ENCODE results near the gene NEDD4L. TPM values are rescaled to one million over a fixed set of nuclear protein-coding genes. Genes with fewer than 3 reads are reported as not detected.
A peak's percentile ranks its signal among the peaks of the same experiment; 100 is the strongest.

NEDD4L gene
- total RNA-seq, 3 donors from 2014 or later, result 161 to 309 (median 256) TPM

DNA sequence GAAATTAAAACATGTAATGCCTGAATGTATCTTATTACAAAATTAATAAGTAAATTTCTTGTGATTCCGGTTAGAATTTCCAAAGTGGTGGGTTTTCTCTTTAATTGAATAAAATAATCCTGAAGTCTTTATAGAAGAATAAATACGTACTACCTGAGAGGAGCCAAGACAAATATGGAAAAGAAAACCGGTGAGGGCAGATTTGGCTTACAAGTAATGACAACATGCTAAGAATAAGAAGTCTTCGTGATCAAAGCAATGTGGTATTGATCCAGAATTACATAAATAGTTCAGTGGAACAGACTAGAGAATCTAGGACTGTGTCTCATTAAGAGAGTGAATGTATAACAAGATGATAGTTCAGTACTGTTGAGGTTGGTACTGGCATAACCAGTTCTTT, 167.5 kb downstream of the NEDD4L start:
- no peak for DNase-seq
- H3K4me3 ChIP-seq, result no peak overlapping the region
- no peaks in the 10 kb centered on the region for H3K9me3 ChIP-seq
- H3K36me3 ChIP-seq (ENCODE audit: low read depth), result no peaks in the 10 kb centered on the region
- intact Hi-C loops (cut with DNase I, micrococcal nuclease), result no loop called here
- ATAC-seq, result no peak
- peaks cover 28% of the 10 kb centered on the region for H3K4me1 ChIP-seq (ENCODE audit: low read depth)
- TF ChIP-seq, protein P1, sequence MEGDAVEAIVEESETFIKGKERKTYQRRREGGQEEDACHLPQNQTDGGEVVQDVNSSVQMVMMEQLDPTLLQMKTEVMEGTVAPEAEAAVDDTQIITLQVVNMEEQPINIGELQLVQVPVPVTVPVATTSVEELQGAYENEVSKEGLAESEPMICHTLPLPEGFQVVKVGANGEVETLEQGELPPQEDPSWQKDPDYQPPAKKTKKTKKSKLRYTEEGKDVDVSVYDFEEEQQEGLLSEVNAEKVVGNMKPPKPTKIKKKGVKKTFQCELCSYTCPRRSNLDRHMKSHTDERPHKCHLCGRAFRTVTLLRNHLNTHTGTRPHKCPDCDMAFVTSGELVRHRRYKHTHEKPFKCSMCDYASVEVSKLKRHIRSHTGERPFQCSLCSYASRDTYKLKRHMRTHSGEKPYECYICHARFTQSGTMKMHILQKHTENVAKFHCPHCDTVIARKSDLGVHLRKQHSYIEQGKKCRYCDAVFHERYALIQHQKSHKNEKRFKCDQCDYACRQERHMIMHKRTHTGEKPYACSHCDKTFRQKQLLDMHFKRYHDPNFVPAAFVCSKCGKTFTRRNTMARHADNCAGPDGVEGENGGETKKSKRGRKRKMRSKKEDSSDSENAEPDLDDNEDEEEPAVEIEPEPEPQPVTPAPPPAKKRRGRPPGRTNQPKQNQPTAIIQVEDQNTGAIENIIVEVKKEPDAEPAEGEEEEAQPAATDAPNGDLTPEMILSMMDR (IDR thresholded peaks at IDR 0.05), result no peak

DNA sequence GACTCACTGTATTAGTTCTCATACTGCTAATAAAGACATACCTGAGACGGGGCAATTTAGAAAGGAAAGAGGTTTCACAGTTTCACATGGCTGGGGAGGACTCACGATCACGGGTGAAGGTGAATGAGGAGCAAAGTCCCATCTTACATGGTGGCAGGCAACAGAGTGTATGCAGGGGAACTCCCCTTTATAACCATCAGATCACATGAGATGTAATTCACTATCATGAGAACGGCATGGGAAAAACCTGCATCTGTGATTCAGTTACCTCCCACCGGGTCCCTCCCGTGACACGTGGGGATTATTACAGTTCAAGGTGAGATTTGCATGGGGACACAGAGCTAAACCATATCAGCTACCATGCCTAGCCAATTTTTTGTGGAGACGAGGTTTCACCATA, 168.2 kb downstream of the NEDD4L start:
- intact Hi-C loops (cut with DNase I, micrococcal nuclease), result no loop called here
- Histone ChIP-seq H3K9me3 (no peaks in the 10 kb centered on the region), H3K4me3 (no peak overlapping the region), H3K36me3 (ENCODE audit: low read depth) (no peaks in the 10 kb centered on the region), H3K4me1 (ENCODE audit: low read depth) (peaks cover 28% of the 10 kb centered on the region)
- DNase-seq, result no peak
- TF ChIP-seq, protein P1 (IDR thresholded peaks at IDR 0.05), result no peak
- peak; percentile 73 for ATAC-seq

DNA sequence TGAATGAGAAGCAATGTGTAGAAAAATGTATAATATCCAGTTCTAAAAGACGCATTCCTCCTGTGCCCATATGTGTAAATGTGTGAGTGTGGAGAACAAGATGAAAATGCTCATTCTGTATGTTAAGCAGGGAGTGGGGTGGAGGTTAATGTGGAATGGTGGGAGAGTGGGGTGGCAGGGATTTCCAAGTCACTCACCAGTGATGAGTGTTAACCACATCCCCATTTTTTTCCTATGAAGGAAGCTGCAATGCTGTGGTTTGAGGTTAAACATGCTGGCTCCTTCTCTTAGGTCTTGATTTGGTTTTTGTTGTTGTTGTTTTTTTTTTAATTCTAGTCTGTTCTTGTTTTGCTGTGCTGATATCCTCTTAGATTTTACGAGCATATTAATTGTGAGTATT, 169.4 kb downstream of the NEDD4L start:
- Histone ChIP-seq H3K9me3 (no peaks in the 10 kb centered on the region), H3K4me3 (no peak overlapping the region), H3K36me3 (ENCODE audit: low read depth) (no peaks in the 10 kb centered on the region), H3K4me1 (ENCODE audit: low read depth) (peaks cover 28% of the 10 kb centered on the region)
- ATAC-seq (no peak), DNase-seq (no peak)
- intact Hi-C loops (cut with DNase I, micrococcal nuclease), result no loop called here
- TF ChIP-seq, protein P1 (IDR thresholded peaks at IDR 0.05), result no peak

DNA sequence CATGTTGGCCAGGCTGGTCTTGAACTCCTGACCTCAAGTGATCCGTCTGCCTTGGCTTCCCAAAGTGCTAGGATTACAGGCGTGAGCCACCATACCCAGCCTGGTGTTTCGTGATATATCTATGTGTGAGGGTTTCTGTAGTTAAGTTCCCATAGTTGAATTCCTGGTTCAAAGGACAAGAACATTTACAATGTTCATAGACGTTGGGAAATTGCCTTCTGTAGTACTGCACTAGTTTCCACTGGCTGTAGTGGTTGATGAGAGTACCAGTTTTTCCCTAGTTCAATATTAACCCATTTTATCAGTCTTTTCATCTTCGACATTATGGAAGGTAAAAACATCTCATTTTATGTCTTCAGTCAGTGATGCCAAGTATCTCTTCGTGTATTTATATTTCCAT, 171.0 kb downstream of the NEDD4L start:
- ATAC-seq, result peak; percentile 80
- Histone ChIP-seq H3K9me3 (no peaks in the 10 kb centered on the region), H3K36me3 (ENCODE audit: low read depth) (no peaks in the 10 kb centered on the region), H3K4me3 (no peak overlapping the region), H3K4me1 (ENCODE audit: low read depth) (peaks cover 28% of the 10 kb centered on the region)
- peak in 1 of 3 donors; percentile 40 for DNase-seq
- TF ChIP-seq, protein P1 (IDR thresholded peaks at IDR 0.05), result no peak
- intact Hi-C loops (cut with DNase I, micrococcal nuclease), result no loop called here

DNA sequence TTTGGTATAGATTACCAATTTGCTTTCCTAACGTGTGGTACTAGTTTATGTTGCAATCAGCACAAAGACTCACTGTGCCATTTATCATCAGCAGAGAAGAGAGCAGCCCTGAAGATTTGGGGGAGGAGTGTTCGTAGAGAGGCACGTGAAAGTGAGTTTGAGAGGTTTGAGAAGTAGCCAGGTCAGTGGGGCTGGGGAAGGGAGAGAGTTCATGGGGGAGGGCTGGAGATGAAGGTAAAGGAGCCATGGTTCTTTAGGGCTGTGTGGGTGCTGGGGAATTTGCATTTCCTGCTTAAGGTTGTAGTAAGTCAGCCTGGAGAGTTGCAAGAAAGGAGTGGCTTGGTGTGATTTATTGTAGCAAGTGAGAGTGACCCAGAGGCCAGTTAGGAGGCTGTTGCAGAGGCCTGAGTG, 172.1 kb downstream of the NEDD4L start:
- DNase-seq (peak in 1 of 3 donors; percentile 65), ATAC-seq (peak; percentile 75)
- H3K36me3 ChIP-seq (ENCODE audit: low read depth), result no peaks in the 10 kb centered on the region
- H3K9me3 ChIP-seq, result no peaks in the 10 kb centered on the region
- TF ChIP-seq, protein P1 (IDR thresholded peaks at IDR 0.05), result no peak
- intact Hi-C loops (cut with DNase I, micrococcal nuclease), result no loop called here
- H3K4me1 ChIP-seq (ENCODE audit: low read depth), result peaks cover 33% of the 10 kb centered on the region
- H3K4me3 ChIP-seq, result no peak overlapping the region

DNA sequence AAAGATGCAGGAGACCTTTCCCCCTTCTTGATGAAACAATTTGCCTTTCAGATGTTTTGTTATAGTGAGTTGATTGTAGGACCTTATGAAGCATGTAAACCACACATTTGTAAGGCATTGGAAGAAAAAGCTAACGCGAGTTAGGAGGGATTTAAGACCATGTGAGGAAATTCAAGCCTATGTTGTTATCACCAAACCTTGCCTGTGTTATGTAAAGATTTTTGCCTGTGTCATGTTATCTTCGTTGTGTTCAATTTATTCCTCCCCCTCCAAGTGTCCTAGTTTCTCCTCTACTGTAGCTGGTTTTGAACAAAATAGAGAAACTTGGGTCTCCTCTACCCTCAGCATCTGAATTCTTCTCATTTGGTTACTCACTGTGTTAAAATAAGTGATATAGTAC, 173.0 kb downstream of the NEDD4L start:
- Histone ChIP-seq H3K36me3 (ENCODE audit: low read depth) (no peaks in the 10 kb centered on the region), H3K9me3 (no peaks in the 10 kb centered on the region), H3K4me1 (ENCODE audit: low read depth) (peaks cover 27% of the 10 kb centered on the region), H3K4me3 (no peak overlapping the region)
- TF ChIP-seq, protein P1 (IDR thresholded peaks at IDR 0.05), result no peak
- ATAC-seq, result no peak
- peak in 1 of 3 donors; percentile 0 for DNase-seq
- intact Hi-C loops (cut with DNase I, micrococcal nuclease), result no loop called here
